ENCODE measurements around the gene GALNT12. TPM values are rescaled to one million over a fixed set of nuclear protein-coding genes. Genes with fewer than 3 reads are reported as not detected.

The GALNT12 gene
- total RNA-seq, 1 donor from 2014 or later: 10.2 TPM

DNA sequence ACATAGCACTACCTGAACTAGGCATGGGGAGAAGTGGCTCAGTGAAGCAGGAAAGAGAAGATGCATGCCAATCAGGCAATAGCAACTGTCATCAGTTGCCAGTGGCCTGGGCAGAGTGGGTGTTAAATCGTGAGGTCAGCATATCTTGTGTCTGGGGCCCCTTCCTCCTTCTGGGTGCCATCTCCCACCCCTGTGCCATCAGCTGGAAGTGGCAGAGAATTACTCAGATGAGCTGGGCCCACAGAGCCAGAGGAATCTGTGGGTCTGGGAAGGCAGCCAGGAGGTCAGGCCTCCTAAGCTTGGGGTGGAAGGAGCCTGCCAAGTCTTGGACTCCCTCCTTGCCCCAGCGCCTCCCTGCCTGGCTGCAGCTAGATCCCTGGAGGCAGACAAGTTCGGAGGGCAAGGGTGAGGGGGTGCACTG lies 66.5 kb downstream of the GALNT12 start:
- DNase-seq (ENCODE audit: low read depth): no peak
- Histone ChIP-seq H3K36me3 (ENCODE audit: control insufficient read depth, insufficient read depth, low read length) (no peaks in the 10 kb centered on the region), H3K4me3 (ENCODE audit: low read depth, low read length) (no peak overlapping the region), H3K27me3 (ENCODE audit: control insufficient read depth, insufficient read depth, low read length) (peaks cover 5% of the 10 kb centered on the region)
- TF ChIP-seq, protein P1, sequence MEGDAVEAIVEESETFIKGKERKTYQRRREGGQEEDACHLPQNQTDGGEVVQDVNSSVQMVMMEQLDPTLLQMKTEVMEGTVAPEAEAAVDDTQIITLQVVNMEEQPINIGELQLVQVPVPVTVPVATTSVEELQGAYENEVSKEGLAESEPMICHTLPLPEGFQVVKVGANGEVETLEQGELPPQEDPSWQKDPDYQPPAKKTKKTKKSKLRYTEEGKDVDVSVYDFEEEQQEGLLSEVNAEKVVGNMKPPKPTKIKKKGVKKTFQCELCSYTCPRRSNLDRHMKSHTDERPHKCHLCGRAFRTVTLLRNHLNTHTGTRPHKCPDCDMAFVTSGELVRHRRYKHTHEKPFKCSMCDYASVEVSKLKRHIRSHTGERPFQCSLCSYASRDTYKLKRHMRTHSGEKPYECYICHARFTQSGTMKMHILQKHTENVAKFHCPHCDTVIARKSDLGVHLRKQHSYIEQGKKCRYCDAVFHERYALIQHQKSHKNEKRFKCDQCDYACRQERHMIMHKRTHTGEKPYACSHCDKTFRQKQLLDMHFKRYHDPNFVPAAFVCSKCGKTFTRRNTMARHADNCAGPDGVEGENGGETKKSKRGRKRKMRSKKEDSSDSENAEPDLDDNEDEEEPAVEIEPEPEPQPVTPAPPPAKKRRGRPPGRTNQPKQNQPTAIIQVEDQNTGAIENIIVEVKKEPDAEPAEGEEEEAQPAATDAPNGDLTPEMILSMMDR (IDR thresholded peaks at IDR 0.05; ENCODE audit: insufficient read depth, low read length, poor library complexity, severe bottlenecking): no peak

DNA sequence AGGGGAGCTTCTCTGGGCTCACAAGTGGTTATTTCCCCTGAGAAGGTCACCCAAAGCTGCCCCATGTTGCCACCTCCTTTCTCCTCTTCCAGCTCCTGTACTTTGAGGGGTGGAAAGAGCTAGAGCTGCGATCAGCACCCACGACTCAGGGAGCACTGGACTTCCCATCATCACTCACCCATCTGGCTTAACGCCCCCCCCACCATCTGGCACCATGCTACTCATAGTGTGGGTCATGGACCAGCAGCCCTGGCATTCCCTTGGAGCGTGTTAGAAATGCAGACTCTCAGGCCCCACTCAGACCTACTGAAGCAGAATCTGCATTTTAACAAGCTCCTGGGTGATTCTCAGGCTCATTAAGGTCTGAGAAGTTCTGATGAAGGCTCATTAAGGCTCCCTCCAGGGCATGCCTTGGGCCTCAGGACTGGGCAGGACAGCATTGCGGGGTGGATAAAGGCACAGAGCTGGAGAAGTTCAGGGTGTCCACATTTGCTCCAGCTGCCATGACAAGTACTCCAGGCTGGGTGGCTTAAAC lies 67.3 kb downstream of the GALNT12 start:
- no peaks in the 10 kb centered on the region for H3K36me3 ChIP-seq (ENCODE audit: control insufficient read depth, insufficient read depth, low read length)
- no peak for DNase-seq (ENCODE audit: low read depth)
- H3K27me3 ChIP-seq (ENCODE audit: control insufficient read depth, insufficient read depth, low read length): peaks cover 7% of the 10 kb centered on the region
- H3K4me3 ChIP-seq (ENCODE audit: low read depth, low read length): no peak overlapping the region
- TF ChIP-seq, protein P1 (IDR thresholded peaks at IDR 0.05; ENCODE audit: insufficient read depth, low read length, poor library complexity, severe bottlenecking): no peak

DNA sequence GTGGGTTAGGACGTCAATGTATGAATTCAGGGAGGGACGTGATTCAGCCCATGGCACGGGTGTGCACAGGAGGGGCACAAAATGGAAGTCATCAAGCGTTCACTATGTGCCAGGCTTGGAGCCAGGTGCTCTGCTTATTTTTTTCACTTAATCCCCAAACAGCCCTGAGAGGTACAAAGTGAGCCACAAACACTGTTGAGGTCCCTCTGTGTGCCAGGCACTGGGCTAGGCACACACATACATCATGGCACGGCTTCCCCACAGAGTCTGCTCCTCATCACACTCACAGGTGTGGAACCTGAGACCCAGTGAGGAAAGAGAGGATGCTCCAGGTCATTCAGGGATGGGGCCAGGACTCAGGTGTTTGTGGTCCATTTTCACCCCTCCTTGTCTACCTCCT lies 68.1 kb downstream of the GALNT12 start:
- H3K36me3 ChIP-seq (ENCODE audit: control insufficient read depth, insufficient read depth, low read length): no peaks in the 10 kb centered on the region
- no peak overlapping the region for H3K4me3 ChIP-seq (ENCODE audit: low read depth, low read length)
- no peak for DNase-seq (ENCODE audit: low read depth)
- peaks cover 13% of the 10 kb centered on the region for H3K27me3 ChIP-seq (ENCODE audit: control insufficient read depth, insufficient read depth, low read length)
- TF ChIP-seq, protein P1 (IDR thresholded peaks at IDR 0.05; ENCODE audit: insufficient read depth, low read length, poor library complexity, severe bottlenecking): no peak

DNA sequence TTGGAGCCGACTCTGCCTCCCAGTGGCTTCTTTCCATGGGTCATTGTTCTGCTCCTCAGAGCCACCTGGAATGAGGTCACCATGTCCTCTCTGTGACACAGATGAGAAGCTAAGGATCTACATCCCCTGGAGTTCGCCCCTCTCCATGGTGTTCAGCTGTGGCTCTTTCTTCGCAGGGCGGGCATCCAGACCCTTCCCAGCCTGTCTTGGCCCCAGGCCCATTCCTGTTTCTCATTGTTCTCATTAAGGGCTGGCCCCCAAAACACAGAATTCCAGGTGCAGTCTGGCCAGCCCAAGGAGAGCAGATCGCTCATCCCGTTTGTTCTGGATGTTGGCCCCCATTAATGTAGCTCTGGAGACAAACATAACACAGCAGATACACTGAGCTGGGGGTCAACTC lies 69.8 kb downstream of the GALNT12 start:
- Histone ChIP-seq H3K4me3 (ENCODE audit: low read depth, low read length) (no peak overlapping the region), H3K36me3 (ENCODE audit: control insufficient read depth, insufficient read depth, low read length) (no peaks in the 10 kb centered on the region), H3K27me3 (ENCODE audit: control insufficient read depth, insufficient read depth, low read length) (peaks cover 9% of the 10 kb centered on the region)
- TF ChIP-seq, protein P1 (IDR thresholded peaks at IDR 0.05; ENCODE audit: insufficient read depth, low read length, poor library complexity, severe bottlenecking): no peak
- no peak for DNase-seq (ENCODE audit: low read depth)

DNA sequence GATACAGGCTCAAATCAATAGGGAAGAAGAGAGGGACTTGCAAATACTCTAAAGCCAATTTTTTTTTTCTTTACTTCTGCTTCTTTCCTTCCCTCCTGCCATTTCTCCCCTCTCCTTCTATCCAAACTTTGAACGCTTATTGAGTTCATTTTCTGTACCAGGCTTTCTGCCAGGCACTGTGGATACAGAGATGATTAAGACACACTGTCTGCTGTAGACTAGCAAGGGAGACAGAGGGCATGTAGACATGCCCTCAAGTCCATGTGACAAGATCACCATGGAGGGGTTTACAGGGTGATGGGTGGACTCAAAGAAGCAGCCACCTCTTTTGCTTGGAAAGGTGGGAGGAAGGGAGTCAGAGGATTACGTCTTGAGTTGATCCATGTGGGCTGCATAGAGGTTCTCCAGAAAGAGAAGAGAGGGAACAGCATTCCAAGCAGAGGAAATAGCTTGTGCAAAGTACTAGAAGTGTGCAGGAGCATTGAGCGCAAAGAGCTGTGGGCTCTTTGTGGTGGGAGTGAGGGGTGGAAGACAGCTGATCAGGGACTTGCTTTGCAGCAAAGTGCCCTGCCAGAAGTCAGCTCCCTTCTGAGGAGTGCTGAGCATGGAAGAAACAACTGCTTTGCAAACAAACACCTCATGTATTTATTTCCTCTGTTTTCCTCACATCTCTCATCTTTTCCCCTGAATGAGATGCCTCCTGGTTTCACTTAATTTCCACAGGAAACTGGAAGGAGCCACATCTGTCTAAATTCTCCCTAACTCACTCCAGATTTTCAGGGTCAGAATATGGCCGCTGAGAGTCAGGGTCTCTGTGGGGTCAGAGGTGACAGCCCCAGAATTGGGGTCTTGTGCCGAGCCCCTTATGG lies 71.9 kb downstream of the GALNT12 start:
- TF ChIP-seq, protein P1 (IDR thresholded peaks at IDR 0.05; ENCODE audit: insufficient read depth, low read length, poor library complexity, severe bottlenecking): no peak
- peaks cover 9% of the 10 kb centered on the region for H3K27me3 ChIP-seq (ENCODE audit: control insufficient read depth, insufficient read depth, low read length)
- H3K36me3 ChIP-seq (ENCODE audit: control insufficient read depth, insufficient read depth, low read length): no peaks in the 10 kb centered on the region
- DNase-seq (ENCODE audit: low read depth): no peak
- no peak overlapping the region for H3K4me3 ChIP-seq (ENCODE audit: low read depth, low read length)
